Thyroid gland (tissue), 4 donors: ENCODE results near the gene CXCL12.

ENCODE experiments used
- CTCF ChIP-seq, 6 experiments: fragments of 200-600 bp in 3 of 6; fragments of 450-650 bp in 3 of 6; sonication (generic) in 3 of 6; IDR thresholded peaks; one replicate each; pipeline ENCODE4 v1.5.1; 2016 to 2019; ENCODE audit warnings: antibody characterized with exemption in 6 of 6, mild to moderate bottlenecking in 2 of 6, inconsistent platforms in 1 of 6, moderate library complexity in 1 of 6
- POLR2A ChIP-seq, 2 donors: fragments of 450-650 bp; IDR thresholded peaks; one replicate each; pipeline ENCODE4 v1.6.1; 2017; ENCODE audit warnings: antibody characterized with exemption in 2 of 2, mild to moderate bottlenecking in 2 of 2, moderate library complexity in 1 of 2

- TF ChIP-seq CTCF (IDR thresholded peaks at IDR 0.05) (no peak), POLR2A (IDR thresholded peaks at IDR 0.05) (no peak)
Observed at GRCh38 chr10:44337081-44337480, 47.8 kb downstream of the CXCL12 start.
